Sigmoid colon (tissue), 7 donors: Measurements from ENCODE around the gene ABHD14A. TPM values are rescaled to one million over a fixed set of nuclear protein-coding genes. Genes with fewer than 3 reads are reported as not detected.

Source experiments
- DNase-seq: peaks from one replicate; pipeline ENCODE4 v3.0.0-alpha.2; 2019
- H3K27ac ChIP-seq, 4 donors: fragments of 200-600 bp; sonication (generic); one replicate each; pipeline ENCODE4 v1.5.1; 2016 to 2019; ENCODE audit warnings: mild to moderate bottlenecking in 1 of 4
- H3K27me3 ChIP-seq, 3 donors: fragments of 200-600 bp; sonication (generic); one replicate each; pipeline ENCODE4 v1.5.1; 2019; ENCODE audit warnings: mild to moderate bottlenecking in 1 of 3
- H3K36me3 ChIP-seq, 4 donors: fragments of 200-600 bp; sonication (generic); one replicate each; pipeline ENCODE4 v1.5.1; 2016 to 2019
- H3K4me1 ChIP-seq, 4 donors: fragments of 200-600 bp; sonication (generic); one replicate each; pipeline ENCODE4 v1.5.1; 2017 to 2019
- H3K4me3 ChIP-seq, 4 donors: fragments of 200-600 bp; sonication (generic); one replicate each; pipeline ENCODE4 v1.5.1; 2017 to 2019; ENCODE audit warnings: mild to moderate bottlenecking in 2 of 4, moderate library complexity in 1 of 4
- H3K9me3 ChIP-seq, 4 donors: fragments of 200-600 bp in 3 of 4; sonication (generic) in 3 of 4; one replicate each; pipeline versions ENCODE4 v1.5.1 to v1.6.1; 2013 to 2019
- CTCF ChIP-seq, 4 experiments: fragments of 450-650 bp in 3 of 4; fragments of 200-600 bp in 1 of 4; IDR thresholded peaks; one replicate each; pipeline ENCODE4 v1.5.1; 2016 to 2019; ENCODE audit warnings: antibody characterized with exemption in 4 of 4, mild to moderate bottlenecking in 3 of 4, moderate library complexity in 2 of 4
- EP300 ChIP-seq, 4 donors: sonication (generic); formaldehyde crosslinking; IDR thresholded peaks; one replicate each; pipeline ENCODE4 v1.6.1; 2017; ENCODE audit warnings: antibody characterized with exemption in 4 of 4
- POLR2A ChIP-seq, 2 donors: fragments of 450-650 bp; IDR thresholded peaks; one replicate each; pipeline ENCODE4 v1.6.1; 2016; ENCODE audit warnings: antibody characterized with exemption in 2 of 2, mild to moderate bottlenecking in 2 of 2, moderate library complexity in 2 of 2
- POLR2AphosphoS5 ChIP-seq, 4 donors: sonication (generic); formaldehyde crosslinking; IDR thresholded peaks; one replicate each; pipeline ENCODE4 v1.6.1; 2017; ENCODE audit warnings: antibody characterized with exemption in 4 of 4
- WGBS, 2 donors: extraction: QIAGEN DNeasy Blood & Tissue Kit; methylation state at CpG; one replicate each; pipeline ENCODE4 v1.1.7; 2013; 5-methylcytosine and 5-hydroxymethylcytosine counted together
- intact Hi-C: fragments of 100-400 bp; cut with DNase I; formaldehyde crosslinking; loops from one replicate; pipeline ENCODE4 v1.15.1; 2023
- polyA plus RNA-seq, 3 donors: library from polyadenylated mRNA; stranded (reverse); fragments of 200-250 nt; gene quantifications; one replicate each; pipeline ENCODE4 v1.2.3, GENCODE V29; 2013
- total RNA-seq, 4 donors: library from RNA; depleted of rRNA; stranded (reverse); fragments of >200 nt; gene quantifications; one replicate each; pipeline ENCODE4 v1.1.0, GENCODE V29; 2016
- donor health status: healthy with polysubstance abuse.
- donor health status: Bipolar disorder and iron deficiency.
- donor health status: healthy.

The ABHD14A gene
- total and polyA plus RNA-seq, 7 donors: 3.2 to 35.3 (median 16.3) TPM

- 82 to 87% methylated on average over 17 of the region's 17 CpGs for WGBS, 2 donors
- intact Hi-C loops: no loop called here
Measured at GRCh38 chr3:52019352-52020080, 44.7 kb downstream of the ABHD14A start.

GRCh38 chr3:52020796-52021195 is 45.9 kb downstream of the ABHD14A start:
- Histone ChIP-seq H3K4me1 (peaks cover 0 to 23% (median 19%) of the 10 kb centered on the region in 4 donors), H3K36me3 (no peaks in the 10 kb centered on the region), H3K27me3 (no peaks in the 10 kb centered on the region), H3K27ac (peak overlapping the region in 1 of 4 donors; percentile 76), H3K4me3 (no peak overlapping the region), H3K9me3 (no peaks in the 10 kb centered on the region)
- intact Hi-C loops: no loop called here
- TF ChIP-seq POLR2A (IDR thresholded peaks at IDR 0.05): no peak
- no peak for TF ChIP-seq EP300 (IDR thresholded peaks at IDR 0.05)
- TF ChIP-seq POLR2AphosphoS5 (IDR thresholded peaks at IDR 0.05): no peak
- no peak for TF ChIP-seq CTCF (IDR thresholded peaks at IDR 0.05)
- WGBS, 2 donors: 92 to 94% methylated on average over 7 of the region's 7 CpGs
- no peak for DNase-seq

More at GRCh38 chr3:52019352-52020080, 44.7 kb downstream of the ABHD14A start:
- H3K4me1 ChIP-seq: peaks cover 0 to 23% (median 19%) of the 10 kb centered on the region in 4 donors
- H3K27me3 ChIP-seq: no peaks in the 10 kb centered on the region
- no peaks in the 10 kb centered on the region for H3K9me3 ChIP-seq
- DNase-seq: no peak
- peak overlapping the region in 3 of 4 donors; percentile 17 to 76 (median 34) for H3K27ac ChIP-seq
- H3K4me3 ChIP-seq: no peak overlapping the region
- TF ChIP-seq EP300 (IDR thresholded peaks at IDR 0.05) (no peak), CTCF (IDR thresholded peaks at IDR 0.05) (no peak), POLR2AphosphoS5 (IDR thresholded peaks at IDR 0.05) (no peak), POLR2A (IDR thresholded peaks at IDR 0.05) (no peak)
- no peaks in the 10 kb centered on the region for H3K36me3 ChIP-seq

- intact Hi-C loops: no loop called here
- no peak for DNase-seq
- Histone ChIP-seq H3K27me3 (no peaks in the 10 kb centered on the region), H3K9me3 (no peaks in the 10 kb centered on the region), H3K36me3 (no peaks in the 10 kb centered on the region), H3K4me3 (no peak overlapping the region), H3K4me1 (peaks cover 0 to 23% (median 19%) of the 10 kb centered on the region in 4 donors), H3K27ac (peak overlapping the region in 3 of 4 donors; percentile 21 to 76 (median 44))
- 71 to 81% methylated on average over 10 of the region's 10 CpGs for WGBS, 2 donors
- TF ChIP-seq POLR2A (IDR thresholded peaks at IDR 0.05) (no peak), POLR2AphosphoS5 (IDR thresholded peaks at IDR 0.05) (no peak), CTCF (IDR thresholded peaks at IDR 0.05) (no peak), EP300 (IDR thresholded peaks at IDR 0.05) (no peak)
Measured at GRCh38 chr3:52021489-52022268, 46.8 kb downstream of the ABHD14A start.

- no peaks in the 10 kb centered on the region for H3K36me3 ChIP-seq
- H3K4me3 ChIP-seq: no peak overlapping the region
- H3K27ac ChIP-seq: peak overlapping the region in 3 of 4 donors; percentile 21 to 76 (median 44)
- intact Hi-C loops: no loop called here
- no peaks in the 10 kb centered on the region for H3K9me3 ChIP-seq
- TF ChIP-seq EP300 (IDR thresholded peaks at IDR 0.05) (no peak), POLR2A (IDR thresholded peaks at IDR 0.05) (no peak), POLR2AphosphoS5 (IDR thresholded peaks at IDR 0.05) (no peak), CTCF (IDR thresholded peaks at IDR 0.05) (no peak)
- H3K27me3 ChIP-seq: no peaks in the 10 kb centered on the region
- peaks cover 0 to 23% (median 19%) of the 10 kb centered on the region in 4 donors for H3K4me1 ChIP-seq
- DNase-seq: no peak
- WGBS, 2 donors: 80 to 85% methylated on average over 20 of the region's 20 CpGs
Measured at GRCh38 chr3:52022323-52023100, 47.6 kb downstream of the ABHD14A start.
